K562 treated with DMSO at 1 percent for 12 hours (cell line): Measurements from ENCODE around the gene DBX2. TPM values are rescaled to one million over a fixed set of nuclear protein-coding genes. Genes with fewer than 3 reads are reported as not detected.

Source experiments
- total RNA-seq: library from RNA; unstranded; fragments of 300-600 nt; gene quantifications from 2 replicates; pipeline ENCODE4 v1.2.3, GENCODE V29; 2022; ENCODE audit not compliant: insufficient read depth

Gene DBX2
- not detected in 2 replicates for total RNA-seq

DNA sequence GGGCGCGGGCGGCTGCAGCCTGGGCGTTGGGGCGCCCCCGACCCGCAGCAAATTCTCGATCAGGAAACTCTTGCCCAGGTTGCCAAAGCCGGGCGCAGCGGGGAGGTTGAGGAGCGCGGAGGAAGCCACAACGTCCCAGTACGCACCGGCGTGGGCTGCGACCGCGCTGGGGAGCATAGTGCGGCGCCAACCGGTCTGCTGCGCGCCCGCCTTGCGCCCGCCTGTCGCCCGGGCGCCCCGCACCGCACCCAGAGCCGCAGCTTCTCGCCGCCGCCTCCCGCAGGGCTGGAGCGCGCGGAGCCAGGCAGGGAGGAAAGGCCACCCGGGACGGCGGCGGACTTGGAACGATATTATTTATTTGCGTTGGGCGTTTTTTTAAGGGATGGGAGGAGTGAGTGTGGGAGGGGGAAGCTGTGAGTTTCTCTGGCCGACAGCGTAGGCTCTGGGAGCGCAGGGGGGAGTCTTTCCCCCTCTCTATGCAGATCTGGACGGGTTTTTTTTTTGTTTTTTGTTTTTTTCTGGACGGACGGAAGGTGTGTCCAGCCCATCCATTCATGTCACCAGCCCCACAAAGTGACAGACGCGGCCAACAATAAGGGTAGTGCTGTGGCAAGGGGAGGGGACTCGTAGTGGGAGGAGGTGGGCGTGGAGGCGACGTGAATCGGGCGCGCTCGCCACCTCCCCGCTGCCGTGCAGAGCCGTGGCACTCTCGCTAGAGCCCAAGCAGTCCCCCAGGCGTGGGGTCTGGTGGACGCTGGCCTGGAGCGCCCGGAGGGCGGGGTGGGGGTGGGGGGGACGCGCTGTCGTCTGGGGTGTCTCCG is at the start of gene DBX2:
Gene DBX2 (minus strand): TSS at position 349 of the 821 bp plus-strand sequence. CDS start 172 bp downstream, at position 177.

Other genes with a start within 250 kb of the DBX2 start
- gene NELL2, start 174.8 kb downstream of the DBX2 start, total RNA-seq, result 0.31 and 2.7 TPM in 2 replicates
- 5.3 and 29.8 TPM in 2 replicates for gene ANO6, start 165.0 kb upstream of the DBX2 start, total RNA-seq